Esophagus muscularis mucosa (tissue), 3 donors: ENCODE data around the gene PARP1.

Experiments used
- CTCF ChIP-seq, 3 experiments: fragments of 200-600 bp in 2 of 3; fragments of 450-650 bp in 1 of 3; sonication (generic) in 2 of 3; IDR thresholded peaks; one replicate each; pipeline ENCODE4 v1.5.1; 2017 to 2019; ENCODE audit warnings: antibody characterized with exemption in 3 of 3, mild to moderate bottlenecking in 2 of 3, moderate library complexity in 1 of 3
- POLR2A ChIP-seq: fragments of 450-650 bp; IDR thresholded peaks from one replicate; pipeline ENCODE4 v1.6.1; 2017; ENCODE audit warnings: antibody characterized with exemption, moderate library complexity, mild to moderate bottlenecking, low read depth
- POLR2AphosphoS5 ChIP-seq, 2 donors: sonication (generic); formaldehyde crosslinking; IDR thresholded peaks; one replicate each; pipeline ENCODE4 v1.6.1; 2017; ENCODE audit warnings: antibody characterized with exemption in 2 of 2

GRCh38 chr1:226335661-226336060 lies 72.2 kb downstream of the PARP1 start:
- no peak for TF ChIP-seq CTCF (IDR thresholded peaks at IDR 0.05)
- TF ChIP-seq POLR2A = no peak
- no peak for TF ChIP-seq POLR2AphosphoS5 (IDR thresholded peaks at IDR 0.05)
